WERI-Rb-1 (cell line): ENCODE data around the gene ZPBP2.
"Not testable (repeated sequence)": the region's sequence is repeated elsewhere in the genome, so short reads cannot be mapped to it uniquely, and the experiment has no call there.

Source experiments
- DNase-seq: peaks from one replicate; pipeline ENCODE4 v3.0.0-alpha.2; 2020
- H3K27ac ChIP-seq: fragments of 250-450 bp; sonication (Bioruptor Pico); 2 replicates; pipeline ENCODE4 v1.5.1; 2020; ENCODE audit warnings: mild to moderate bottlenecking, moderate library complexity
- H3K27me3 ChIP-seq: fragments of 250-450 bp; sonication (Bioruptor Pico); 2 replicates; pipeline ENCODE4 v1.5.1; 2021; ENCODE audit warnings: mild to moderate bottlenecking, low read depth, moderate library complexity; ENCODE audit not compliant: insufficient read depth, severe bottlenecking
- H3K36me3 ChIP-seq: fragments of 250-450 bp; sonication (Bioruptor Pico); 2 replicates; pipeline ENCODE4 v1.5.1; 2020; ENCODE audit warnings: mild to moderate bottlenecking, moderate library complexity
- H3K4me3 ChIP-seq: 2 replicates; pipeline ENCODE4 v1.5.1; 2011; ENCODE audit warnings: low read depth, mild to moderate bottlenecking, control low read depth, low read length
- H3K9me3 ChIP-seq: fragments of 250-450 bp; sonication (Bioruptor Pico); 2 replicates; pipeline ENCODE4 v1.5.1; 2021; ENCODE audit warnings: mild to moderate bottlenecking, moderate library complexity; ENCODE audit not compliant: severe bottlenecking
- CTCF ChIP-seq: IDR thresholded peaks from 2 replicates; pipeline ENCODE4 v1.5.1; 2011; ENCODE audit warnings: low read depth, mild to moderate bottlenecking, control low read depth, inconsistent platforms, low read length

Gene ZPBP2

DNA sequence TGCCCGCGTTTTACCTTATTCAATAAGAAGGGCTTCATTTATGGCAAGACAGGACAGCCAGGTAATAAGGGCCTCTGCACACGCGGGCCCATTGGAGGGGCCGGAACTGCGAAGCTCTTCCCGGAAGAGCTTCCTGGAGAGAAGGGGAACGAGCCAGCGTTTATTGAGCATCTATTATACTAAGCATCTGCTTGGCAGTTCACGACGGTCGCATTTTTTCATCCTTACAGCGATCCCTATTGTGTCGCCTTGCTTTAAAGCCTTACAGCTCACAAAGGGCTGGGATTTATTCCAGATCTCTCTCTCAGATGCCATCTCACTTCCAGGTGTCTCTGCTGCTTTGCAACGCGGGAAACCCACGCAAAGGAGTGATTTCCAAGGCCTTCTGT lies 546 bp downstream of the ZPBP2 start:
- Histone ChIP-seq H3K27ac (no peak overlapping the region), H3K36me3 (no peaks in the 10 kb centered on the region), H3K9me3 (peaks cover 5% of the 10 kb centered on the region), H3K27me3 (peaks cover 16% of the 10 kb centered on the region), H3K4me3 (no peak overlapping the region)
- DNase-seq, result no peak
- TF ChIP-seq CTCF, result no peak

GRCh38 chr17:39870776-39871175 lies 2.8 kb downstream of the ZPBP2 start:
- no peak overlapping the region for H3K4me3 ChIP-seq
- no peak overlapping the region for H3K27ac ChIP-seq
- DNase-seq, result no peak
- H3K36me3 ChIP-seq, result no peaks in the 10 kb centered on the region
- peaks cover 2% of the 10 kb centered on the region for H3K27me3 ChIP-seq
- no peak for TF ChIP-seq CTCF
- no peaks in the 10 kb centered on the region for H3K9me3 ChIP-seq

- no peaks in the 10 kb centered on the region for H3K27me3 ChIP-seq
- H3K36me3 ChIP-seq, result no peaks in the 10 kb centered on the region
- TF ChIP-seq CTCF, result no peak
- no peaks in the 10 kb centered on the region for H3K9me3 ChIP-seq
- H3K4me3 ChIP-seq, result no peak overlapping the region
- no peak overlapping the region for H3K27ac ChIP-seq
- DNase-seq, result no peak
Measured at GRCh38 chr17:39871801-39872200, 3.8 kb downstream of the ZPBP2 start.

GRCh38 chr17:39872751-39873150 lies 4.7 kb downstream of the ZPBP2 start:
- DNase-seq, result no peak
- no peak for TF ChIP-seq CTCF
- no peaks in the 10 kb centered on the region for H3K9me3 ChIP-seq
- H3K4me3 ChIP-seq, result no peak overlapping the region
- H3K36me3 ChIP-seq, result no peaks in the 10 kb centered on the region
- H3K27ac ChIP-seq, result no peak overlapping the region
- H3K27me3 ChIP-seq, result no peaks in the 10 kb centered on the region

GRCh38 chr17:39886102-39886501 lies 18.1 kb downstream of the ZPBP2 start:
- not testable (repeated sequence) for H3K27ac ChIP-seq, H3K4me3 ChIP-seq, H3K27me3 ChIP-seq, H3K9me3 ChIP-seq, DNase-seq, H3K36me3 ChIP-seq

GRCh38 chr17:39887078-39887477 lies 19.1 kb downstream of the ZPBP2 start:
- no peak for TF ChIP-seq CTCF
- H3K4me3 ChIP-seq, result no peak overlapping the region
- no peak overlapping the region for H3K27ac ChIP-seq
- no peaks in the 10 kb centered on the region for H3K27me3 ChIP-seq
- no peak for DNase-seq
- no peaks in the 10 kb centered on the region for H3K9me3 ChIP-seq
- no peaks in the 10 kb centered on the region for H3K36me3 ChIP-seq
